Measurements from ENCODE around the gene CHADL.
"Not testable (repeated sequence)": the region's sequence is repeated elsewhere in the genome, so short reads cannot be mapped to it uniquely, and the experiment has no call there.

CHADL gene

GRCh38 chr22:41184679-41185078, 56.1 kb downstream of the CHADL start:
- DNase-seq (ENCODE audit: low read depth in 2 of 2): no peak

- DNase-seq (ENCODE audit: low read depth in 2 of 2): no peak
Measured at GRCh38 chr22:41181349-41182241, 59.1 kb downstream of the CHADL start.

- no peak for DNase-seq (ENCODE audit: low read depth in 2 of 2)
Measured at GRCh38 chr22:41180926-41181325, 59.8 kb downstream of the CHADL start.

- DNase-seq (ENCODE audit: low read depth in 2 of 2): not testable (repeated sequence)
Measured at GRCh38 chr22:41180362-41180761, 60.4 kb downstream of the CHADL start.

Data from stimulated activated CD4-positive, alpha-beta T cell treated with anti-CD3 and anti-CD28 coated beads, Interleukin-1b, Interleukin-23, amount 100 ng/mL, for 1 hour (primary cell).